ENCODE results near the gene PAN2.

DNA sequence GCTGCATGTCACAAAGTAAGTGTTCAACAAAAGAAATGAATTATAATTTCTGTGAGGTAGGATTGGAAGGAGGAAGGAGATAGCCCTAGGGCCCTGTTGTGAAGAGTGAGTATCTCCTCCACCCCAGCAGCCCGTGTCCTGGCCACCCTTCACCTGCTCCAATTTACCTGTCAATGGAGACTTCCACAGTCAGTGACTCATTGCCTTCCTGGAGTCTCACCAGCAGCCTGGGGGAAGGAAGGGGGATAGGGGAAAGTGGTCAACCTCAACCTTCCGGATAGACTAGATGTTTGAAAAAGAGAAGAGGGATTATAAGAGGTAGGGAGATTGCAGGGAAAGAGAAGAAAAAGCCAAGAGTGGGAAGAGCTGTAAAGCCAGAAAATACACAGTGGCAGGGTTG is 16.9 kb upstream of the PAN2 start:
- TF ChIP-seq POLR2A (IDR thresholded peaks at IDR 0.05; ENCODE audit: low read depth, low read length) (no peak), TAF1 (IDR thresholded peaks at IDR 0.05; ENCODE audit: borderline replicate concordance, low read depth, low read length) (no peak)

Measured in GM12892 (cell line).